Osteocyte (in vitro differentiated cells): ENCODE results near the gene CD44. TPM values are rescaled to one million over a fixed set of nuclear protein-coding genes. Genes with fewer than 3 reads are reported as not detected.

ENCODE experiments used
- DNase-seq: peaks from one replicate; pipeline ENCODE4 v3.0.0; 2021; ENCODE audit warnings: mixed read lengths; ENCODE audit not compliant: unreplicated experiment; ENCODE audit errors: extremely low spot score
- H3K27ac Mint-ChIP-seq: one replicate; pipeline ENCODE4 v1.8.0; 2021; ENCODE audit warnings: mild to moderate bottlenecking, mixed read lengths; ENCODE audit not compliant: unreplicated experiment
- H3K27me3 Mint-ChIP-seq: one replicate; pipeline ENCODE4 v1.8.0; 2021; ENCODE audit warnings: mixed read lengths; ENCODE audit not compliant: unreplicated experiment
- H3K36me3 Mint-ChIP-seq: one replicate; pipeline ENCODE4 v1.8.0; 2021; ENCODE audit warnings: mixed read lengths; ENCODE audit not compliant: unreplicated experiment
- H3K4me1 Mint-ChIP-seq: one replicate; pipeline ENCODE4 v1.8.0; 2021; ENCODE audit warnings: mixed read lengths; ENCODE audit not compliant: unreplicated experiment
- H3K4me3 Mint-ChIP-seq: one replicate; pipeline ENCODE4 v1.8.0; 2021; ENCODE audit warnings: mild to moderate bottlenecking, moderate library complexity, mixed read lengths; ENCODE audit not compliant: unreplicated experiment
- H3K9me3 Mint-ChIP-seq: one replicate; pipeline ENCODE4 v1.8.0; 2021; ENCODE audit warnings: mixed read lengths; ENCODE audit not compliant: unreplicated experiment
- CTCF ChIP-seq: fragments of 200-600 bp; sonication (generic); IDR thresholded peaks from 2 replicates; pipeline ENCODE4 v1.5.0; 2021; ENCODE audit warnings: antibody characterized with exemption, mild to moderate bottlenecking, moderate library complexity
- total RNA-seq: library from RNA; stranded (reverse); gene quantifications from 2 replicates; pipeline ENCODE4 v1.2.1, GENCODE V29; 2021

Gene CD44
- total RNA-seq, 1 donor from 2014 or later, result 283 TPM

GRCh38 chr11:35169112-35169511, 30.1 kb downstream of the CD44 start:
- H3K9me3 Mint-ChIP-seq, result no peaks in the 10 kb centered on the region
- H3K4me3 Mint-ChIP-seq, result no peak overlapping the region
- peaks cover 78% of the 10 kb centered on the region for H3K4me1 Mint-ChIP-seq
- H3K27ac Mint-ChIP-seq, result peak overlapping the region; percentile 96
- peaks cover 10% of the 10 kb centered on the region for H3K36me3 Mint-ChIP-seq
- H3K27me3 Mint-ChIP-seq, result no peaks in the 10 kb centered on the region
- DNase-seq, result no peak
- no peak for TF ChIP-seq CTCF

GRCh38 chr11:35169754-35170153, 30.8 kb downstream of the CD44 start:
- peaks cover 10% of the 10 kb centered on the region for H3K36me3 Mint-ChIP-seq
- no peak for DNase-seq
- TF ChIP-seq CTCF, result no peak
- H3K4me1 Mint-ChIP-seq, result peaks cover 79% of the 10 kb centered on the region
- H3K27me3 Mint-ChIP-seq, result no peaks in the 10 kb centered on the region
- H3K27ac Mint-ChIP-seq, result peak overlapping the region; percentile 96
- no peak overlapping the region for H3K4me3 Mint-ChIP-seq
- H3K9me3 Mint-ChIP-seq, result no peaks in the 10 kb centered on the region

- no peak for TF ChIP-seq CTCF
- Mint-ChIP-seq H3K4me3 (no peak overlapping the region), H3K36me3 (peaks cover 12% of the 10 kb centered on the region), H3K4me1 (peaks cover 81% of the 10 kb centered on the region), H3K27me3 (no peaks in the 10 kb centered on the region), H3K27ac (no peak overlapping the region), H3K9me3 (no peaks in the 10 kb centered on the region)
- no peak for DNase-seq
These were observed 31.5 kb downstream of the CD44 start for GRCh38 chr11:35170503-35170902.

GRCh38 chr11:35171226-35171625, 32.3 kb downstream of the CD44 start:
- Mint-ChIP-seq H3K27me3 (no peaks in the 10 kb centered on the region), H3K36me3 (peaks cover 12% of the 10 kb centered on the region), H3K4me3 (no peak overlapping the region), H3K27ac (no peak overlapping the region), H3K4me1 (peaks cover 77% of the 10 kb centered on the region), H3K9me3 (no peaks in the 10 kb centered on the region)
- DNase-seq, result no peak
- TF ChIP-seq CTCF, result no peak

- no peak for TF ChIP-seq CTCF
- H3K27me3 Mint-ChIP-seq, result no peaks in the 10 kb centered on the region
- H3K36me3 Mint-ChIP-seq, result peaks cover 15% of the 10 kb centered on the region
- peak overlapping the region; percentile 90 for H3K27ac Mint-ChIP-seq
- H3K9me3 Mint-ChIP-seq, result no peaks in the 10 kb centered on the region
- no peak overlapping the region for H3K4me3 Mint-ChIP-seq
- DNase-seq, result no peak
- peaks cover 72% of the 10 kb centered on the region for H3K4me1 Mint-ChIP-seq
These were observed 34.1 kb downstream of the CD44 start for GRCh38 chr11:35173011-35173511.
